GM20431 (cell line): ENCODE data around the gene F13B.
"Not testable (repeated sequence)": the region's sequence is repeated elsewhere in the genome, so short reads cannot be mapped to it uniquely, and the experiment has no call there.

Experiments
- in situ Hi-C: fragments of 300-500 bp; cut with MseI, MboI; formaldehyde crosslinking; loops from one replicate; pipeline ENCODE4 v1.15.0; 2020; ENCODE audit warnings: low sequenced_read_pairs; ENCODE audit not compliant: unreplicated experiment

Gene F13B, protein sequence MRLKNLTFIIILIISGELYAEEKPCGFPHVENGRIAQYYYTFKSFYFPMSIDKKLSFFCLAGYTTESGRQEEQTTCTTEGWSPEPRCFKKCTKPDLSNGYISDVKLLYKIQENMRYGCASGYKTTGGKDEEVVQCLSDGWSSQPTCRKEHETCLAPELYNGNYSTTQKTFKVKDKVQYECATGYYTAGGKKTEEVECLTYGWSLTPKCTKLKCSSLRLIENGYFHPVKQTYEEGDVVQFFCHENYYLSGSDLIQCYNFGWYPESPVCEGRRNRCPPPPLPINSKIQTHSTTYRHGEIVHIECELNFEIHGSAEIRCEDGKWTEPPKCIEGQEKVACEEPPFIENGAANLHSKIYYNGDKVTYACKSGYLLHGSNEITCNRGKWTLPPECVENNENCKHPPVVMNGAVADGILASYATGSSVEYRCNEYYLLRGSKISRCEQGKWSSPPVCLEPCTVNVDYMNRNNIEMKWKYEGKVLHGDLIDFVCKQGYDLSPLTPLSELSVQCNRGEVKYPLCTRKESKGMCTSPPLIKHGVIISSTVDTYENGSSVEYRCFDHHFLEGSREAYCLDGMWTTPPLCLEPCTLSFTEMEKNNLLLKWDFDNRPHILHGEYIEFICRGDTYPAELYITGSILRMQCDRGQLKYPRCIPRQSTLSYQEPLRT

DNA sequence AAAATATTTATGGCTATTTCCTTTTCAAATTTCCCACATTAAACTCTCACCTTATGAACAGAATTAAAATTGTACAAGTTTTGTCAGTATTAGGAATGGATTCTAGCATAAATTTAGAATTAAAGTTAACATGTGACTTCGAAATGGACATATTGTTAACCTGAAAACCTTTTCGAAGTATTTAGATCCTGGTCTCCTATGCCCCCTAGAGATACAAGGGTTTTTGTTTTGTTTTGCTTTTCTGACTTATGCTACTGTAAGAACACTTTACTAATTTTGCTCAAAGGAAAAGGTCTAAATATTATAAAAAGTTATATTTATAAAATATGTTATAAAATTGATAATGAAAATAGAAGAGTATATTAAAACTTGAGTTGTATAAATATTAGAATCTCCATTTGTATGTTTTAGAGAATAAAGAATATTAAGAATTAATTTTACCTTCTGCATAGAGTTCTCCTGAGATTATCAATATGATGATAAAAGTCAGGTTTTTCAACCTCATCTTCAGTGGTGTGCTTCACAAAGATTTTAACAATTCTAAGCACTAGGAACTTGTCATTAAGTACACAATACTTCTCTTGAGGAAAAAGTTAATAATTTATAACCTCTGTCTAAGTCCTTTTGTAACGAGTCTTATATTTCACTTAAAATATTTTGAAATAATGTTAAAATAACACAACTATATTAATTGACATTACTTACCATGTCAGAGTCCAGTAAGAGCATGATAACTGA is at the start of gene F13B:
TSS of gene F13B (minus strand) at position 542 of the 738 bp plus-strand sequence. CDS start at position 505, 37 bp downstream.
- in situ Hi-C loops: no loop called here

DNA sequence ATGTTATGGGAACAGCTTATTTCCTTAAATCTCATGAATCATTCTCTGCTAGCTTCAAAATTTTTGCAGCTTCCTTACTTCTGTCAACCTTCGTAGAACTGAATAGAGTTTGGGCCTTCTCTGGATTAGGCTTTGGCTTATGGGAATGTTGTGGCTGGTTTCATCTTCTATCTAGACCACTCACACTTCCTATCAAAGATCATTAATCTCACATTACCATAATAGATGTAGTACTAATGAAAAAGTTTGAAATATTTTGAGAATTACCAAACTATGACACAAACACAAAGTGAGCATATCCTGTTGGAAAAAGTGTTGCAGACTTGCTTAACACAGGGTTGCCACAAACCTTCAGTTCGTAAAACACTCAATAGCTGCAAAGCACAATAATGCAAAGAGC is 49.1 kb upstream of the F13B start:
- in situ Hi-C loops: no loop called here

- in situ Hi-C loops: no loop called here
Measured at GRCh38 chr1:197106869-197107268, 39.8 kb upstream of the F13B start.

- in situ Hi-C loops: no loop called here
Measured at GRCh38 chr1:197103300-197103699, 36.2 kb upstream of the F13B start.

DNA sequence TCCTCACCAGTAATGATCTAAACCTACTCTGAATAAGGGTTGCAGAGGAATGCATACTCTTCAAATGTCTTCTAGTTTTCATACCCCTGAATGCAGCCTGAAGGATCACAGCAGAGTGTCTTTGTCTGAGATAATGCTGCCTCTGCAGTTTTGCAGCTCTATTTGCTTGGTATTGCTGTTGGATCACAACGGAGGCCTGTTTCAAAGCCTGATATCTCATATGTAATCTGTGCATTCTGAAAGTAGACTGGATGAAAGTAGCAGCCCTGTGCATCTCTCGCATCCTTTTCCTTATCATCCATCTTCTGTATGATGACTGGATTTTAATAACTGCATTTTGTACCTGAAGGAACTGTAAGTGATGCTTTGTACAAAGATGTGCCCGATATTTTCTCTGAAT is 34.9 kb upstream of the F13B start:
- in situ Hi-C loops: no loop called here

DNA sequence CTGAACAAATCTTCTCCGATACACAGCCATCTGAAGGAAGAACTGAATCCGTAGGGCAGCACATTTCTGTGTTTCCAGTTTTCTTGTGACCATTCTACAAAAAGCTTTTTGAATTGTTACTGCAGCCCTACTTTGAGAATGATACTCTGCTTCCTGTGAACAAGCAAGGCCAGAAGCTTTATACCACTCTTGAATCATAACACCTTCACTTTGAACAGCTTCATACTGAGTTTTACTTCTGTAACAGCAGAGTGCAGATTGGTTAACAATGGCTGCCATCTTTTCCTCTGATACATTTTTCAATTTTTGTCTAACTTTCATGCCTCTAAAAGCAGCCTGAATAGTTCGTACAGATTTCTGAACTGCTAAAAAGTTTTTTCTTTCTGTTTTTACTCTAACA is 33.6 kb upstream of the F13B start:
- in situ Hi-C loops: no loop called here

DNA sequence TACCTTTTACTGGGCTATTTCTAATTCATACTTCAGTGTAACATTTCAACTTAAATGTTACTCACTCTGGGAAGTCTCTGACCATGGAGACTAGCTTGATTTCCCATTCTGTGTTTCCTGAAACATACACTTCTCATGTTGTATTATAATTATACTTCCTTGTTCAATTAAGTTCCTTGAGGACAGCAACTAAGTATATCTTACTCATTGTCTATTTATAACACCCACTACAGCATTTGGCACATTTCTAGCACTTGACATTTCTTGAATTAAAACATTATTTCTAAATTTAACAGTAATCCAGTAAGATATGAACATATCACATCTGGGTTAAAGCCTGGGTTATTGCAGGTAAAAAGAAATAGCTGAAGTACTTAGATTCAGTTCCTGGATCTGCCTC is 32.4 kb upstream of the F13B start:
- in situ Hi-C loops: no loop called here

DNA sequence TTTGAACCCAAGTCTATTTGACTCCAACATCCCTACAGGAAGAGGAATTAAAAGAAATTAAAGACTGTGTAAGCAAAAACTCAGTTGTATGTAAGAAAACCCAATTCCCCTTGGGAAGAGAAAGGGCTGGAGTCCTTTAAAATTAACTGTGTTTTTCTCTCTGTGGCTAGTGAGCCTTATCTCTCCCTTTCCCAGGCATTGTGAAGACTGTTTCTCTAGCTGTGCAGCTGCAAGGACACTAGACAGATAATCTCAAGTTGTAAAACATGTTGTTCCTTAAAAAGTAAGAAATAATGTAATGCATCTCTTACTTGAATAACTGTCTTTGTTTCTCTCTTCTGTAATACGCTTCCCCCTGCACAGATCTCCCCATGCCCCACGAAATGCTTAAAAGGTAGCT is 29.9 kb upstream of the F13B start:
- in situ Hi-C loops: not testable (repeated sequence)

- in situ Hi-C loops: no loop called here
Measured at GRCh38 chr1:197096137-197096536, 29.1 kb upstream of the F13B start.

DNA sequence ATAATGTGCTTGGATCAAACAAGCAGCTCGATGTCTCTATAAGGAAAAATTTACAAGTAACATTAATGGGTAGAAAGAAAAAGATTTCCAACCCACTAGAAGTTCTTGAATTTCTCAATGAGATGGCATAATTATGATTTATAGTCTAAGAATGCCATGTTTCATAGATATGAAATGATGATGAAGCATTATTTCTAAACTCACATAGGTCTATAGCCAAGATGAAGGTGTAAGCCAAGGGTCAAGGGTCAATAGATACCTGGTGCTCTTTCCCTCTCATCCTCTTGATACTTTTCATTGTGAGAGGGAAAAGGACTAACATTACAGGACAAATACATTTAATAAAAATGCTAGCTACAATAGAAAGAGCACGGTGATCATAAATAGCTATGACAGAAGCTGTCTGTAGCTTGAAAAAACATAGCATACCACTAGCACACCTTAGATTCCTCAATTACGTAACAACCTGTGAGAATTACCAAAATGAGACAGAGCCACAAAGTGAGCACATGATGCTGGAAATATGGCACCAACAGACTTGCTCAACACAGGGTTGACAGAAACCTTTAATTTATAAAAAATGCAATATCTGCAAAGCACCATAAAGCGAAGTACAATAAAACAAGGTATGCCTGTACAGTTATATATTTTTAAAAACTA is 26.3 kb upstream of the F13B start:
- in situ Hi-C loops: no loop called here

GRCh38 chr1:197092491-197093023 is 25.5 kb upstream of the F13B start:
- in situ Hi-C loops: no loop called here

DNA sequence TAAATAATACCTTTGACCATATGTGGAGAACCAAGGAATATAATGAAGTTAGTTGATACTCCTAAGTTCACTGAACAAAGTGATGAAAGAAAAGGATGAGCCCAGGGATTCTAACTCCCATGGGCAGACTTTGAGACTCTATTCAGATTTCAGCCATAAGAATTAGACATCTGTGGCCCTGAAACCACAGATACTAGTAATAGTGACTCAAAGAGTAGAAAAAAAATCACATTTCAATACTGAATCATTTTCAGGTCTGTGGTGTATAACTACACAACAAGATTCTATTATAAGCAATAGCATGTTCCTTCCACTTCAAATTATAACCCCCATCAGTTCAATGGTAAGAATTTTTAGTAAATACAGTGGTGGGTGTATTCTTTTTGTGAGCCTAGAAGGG is 16.4 kb upstream of the F13B start:
- in situ Hi-C loops: no loop called here

DNA sequence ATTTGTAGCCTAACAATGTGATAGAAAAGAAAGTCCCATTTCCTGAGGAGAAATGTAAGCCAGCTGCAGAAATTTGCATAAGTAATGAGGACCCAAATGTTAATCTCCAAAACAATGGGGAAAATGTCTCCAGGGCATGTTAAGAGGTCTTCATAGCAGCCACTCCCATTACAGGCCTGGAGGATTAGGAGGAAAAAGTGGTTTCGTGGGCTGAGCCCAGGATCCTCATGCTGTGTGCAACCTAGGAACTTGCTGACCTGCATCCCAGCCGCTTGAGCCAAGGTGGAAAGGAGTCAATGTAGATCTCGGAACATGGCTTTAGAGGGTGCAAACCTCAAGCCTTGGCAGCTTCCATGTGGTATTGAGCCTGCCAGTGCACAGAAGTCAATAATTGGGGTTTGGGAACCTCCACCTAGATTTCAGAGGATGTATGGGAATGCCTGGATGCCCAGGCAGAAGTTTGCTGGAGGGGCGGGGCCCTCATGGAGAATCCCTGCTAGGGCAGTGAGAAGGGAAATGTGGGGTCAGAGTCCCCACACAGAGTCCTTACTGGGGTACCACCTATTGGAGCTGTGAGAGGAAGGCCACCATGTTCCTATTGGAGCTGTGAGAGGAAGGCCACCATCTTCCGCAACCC is 14.2 kb upstream of the F13B start:
- in situ Hi-C loops: no loop called here

DNA sequence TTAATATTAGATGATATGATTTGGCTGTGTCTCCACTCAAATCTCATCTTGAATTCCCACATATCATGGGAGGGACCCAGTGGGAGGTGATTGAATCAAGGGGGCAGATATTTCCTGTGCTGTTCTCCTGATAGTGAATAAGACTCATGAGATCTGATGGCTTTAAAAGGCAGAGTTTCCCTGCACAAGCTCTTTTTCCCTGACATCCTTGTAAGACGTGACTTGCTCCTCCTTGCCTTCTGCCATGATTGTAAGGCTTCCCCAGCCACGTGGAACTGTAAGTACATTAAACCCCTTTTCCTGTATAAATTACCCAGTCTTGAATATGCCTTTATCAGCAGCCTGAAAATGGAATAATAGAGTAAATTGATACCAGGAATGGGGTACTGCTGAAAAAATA is 13.3 kb upstream of the F13B start:
- in situ Hi-C loops: no loop called here

GRCh38 chr1:197076585-197076984 is 9.5 kb upstream of the F13B start:
- in situ Hi-C loops: no loop called here

DNA sequence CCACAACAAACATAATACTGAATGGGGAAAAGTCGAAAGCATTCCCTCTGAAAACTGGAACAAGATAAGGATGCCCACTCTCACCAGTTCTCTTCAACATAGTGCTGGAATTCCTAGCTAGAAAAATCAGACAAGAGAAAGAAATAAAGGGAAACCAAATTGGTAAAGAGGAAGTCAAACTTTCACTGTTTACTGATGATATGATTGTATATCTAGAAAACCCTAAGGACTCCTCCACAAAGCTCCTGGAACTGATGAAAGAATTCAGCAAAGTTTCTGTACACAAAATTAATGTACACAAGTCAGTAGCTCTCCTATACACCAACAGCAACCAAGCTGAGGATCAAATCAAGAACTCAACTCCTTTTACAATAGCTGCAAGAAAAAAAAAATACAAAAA is 6.9 kb upstream of the F13B start:
- in situ Hi-C loops: no loop called here

DNA sequence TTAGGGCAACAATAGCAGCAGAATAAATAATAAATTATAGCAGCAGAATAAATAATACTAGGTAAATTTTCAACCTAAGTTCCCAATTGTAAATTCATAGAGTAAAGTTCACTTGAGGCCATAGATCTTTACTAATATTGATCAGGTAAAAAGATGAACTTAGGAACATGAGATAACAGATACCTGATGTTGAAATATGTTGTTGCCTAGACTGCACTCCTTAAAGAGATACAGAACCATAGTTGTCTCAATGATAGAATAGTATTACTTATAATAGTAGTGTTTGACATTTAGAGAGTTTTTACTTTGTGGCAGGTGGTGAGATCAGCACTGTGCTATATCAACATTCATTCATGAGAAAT is 378 bp upstream of the F13B start:
- in situ Hi-C loops: no loop called here

DNA sequence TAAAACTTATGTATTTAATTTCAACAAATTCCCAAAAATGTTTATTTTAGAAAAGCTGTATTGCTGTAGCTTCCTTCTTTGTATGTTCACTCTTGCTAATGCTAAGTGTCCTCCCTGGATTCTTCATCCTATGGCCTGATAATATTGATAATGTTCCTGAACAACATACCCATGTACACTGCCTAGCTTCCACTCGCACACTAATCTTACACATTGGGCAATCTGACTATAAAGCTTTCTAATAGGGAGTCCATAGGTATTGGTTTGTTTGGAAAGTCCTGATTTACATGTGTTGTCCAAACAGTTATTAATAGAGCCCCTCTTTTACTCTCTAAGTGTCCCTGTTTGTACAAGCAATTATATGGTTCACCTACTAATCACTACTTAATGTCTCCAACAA is 783 bp downstream of the F13B start:
- in situ Hi-C loops: no loop called here

GRCh38 chr1:197065559-197065958 is 1.5 kb downstream of the F13B start:
- in situ Hi-C loops: no loop called here

- in situ Hi-C loops: no loop called here
Measured at GRCh38 chr1:197063212-197063611, 3.8 kb downstream of the F13B start.
